ENCODE results near the gene IKZF5.

The IKZF5 gene

DNA sequence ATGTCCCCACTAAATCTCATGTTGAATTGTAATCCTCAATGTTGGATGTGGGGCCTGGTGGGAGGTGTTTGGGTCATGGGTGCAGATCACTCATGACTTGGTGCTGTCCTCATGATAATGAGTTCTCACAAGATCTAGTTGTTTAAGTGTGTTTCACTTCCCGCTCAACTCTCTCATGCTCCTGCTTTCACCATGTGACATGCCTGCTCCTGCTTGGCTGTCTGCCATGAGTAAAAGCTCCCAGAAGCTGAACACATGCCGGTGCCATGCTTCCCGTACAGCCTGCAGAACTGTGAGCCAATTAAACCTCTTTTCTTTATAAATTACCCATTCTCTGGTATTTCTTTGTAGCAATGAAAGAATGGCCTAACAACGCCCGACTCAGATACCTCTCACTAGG, 34.6 kb downstream of the IKZF5 start:
- no peaks in the 10 kb centered on the region for H3K4me1 ChIP-seq (ENCODE audit: control insufficient read depth, insufficient read depth, low read length)
- H3K4me3 ChIP-seq (ENCODE audit: low read length) = no peak overlapping the region
- no peak overlapping the region for H3K4me2 ChIP-seq (ENCODE audit: low read length)
- H3K36me3 ChIP-seq (ENCODE audit: insufficient read depth, low read length) = no peaks in the 10 kb centered on the region
- H3K9me3 ChIP-seq (replicated peaks; ENCODE audit: low read length) = no peaks in the 10 kb centered on the region
- H3K9ac ChIP-seq (ENCODE audit: low read depth, low read length) = no peak overlapping the region
- no peaks in the 10 kb centered on the region for H3K27me3 ChIP-seq (ENCODE audit: control insufficient read depth, insufficient read depth, low read length)

DNA sequence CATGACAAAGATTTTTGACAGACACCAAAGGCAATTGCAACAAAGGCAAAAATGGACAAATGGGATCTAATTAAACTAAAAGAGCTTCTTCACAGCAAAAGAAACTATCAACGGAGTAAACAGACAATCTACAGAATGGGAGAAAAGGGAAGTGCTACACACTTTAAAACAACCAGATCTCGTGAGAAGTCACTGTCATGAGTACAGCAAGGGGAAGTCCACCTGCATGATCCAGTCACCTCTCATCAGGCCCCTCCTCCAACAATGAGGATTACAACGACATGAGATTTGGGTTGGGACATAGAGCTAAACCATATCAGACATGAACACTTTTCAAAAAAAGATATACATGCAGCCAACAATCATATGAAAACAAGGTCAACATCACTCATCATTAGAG, 39.9 kb downstream of the IKZF5 start:
- no peaks in the 10 kb centered on the region for H3K9me3 ChIP-seq (replicated peaks; ENCODE audit: low read length)
- no peaks in the 10 kb centered on the region for H3K36me3 ChIP-seq (ENCODE audit: insufficient read depth, low read length)
- no peak overlapping the region for H3K9ac ChIP-seq (ENCODE audit: low read depth, low read length)
- no peaks in the 10 kb centered on the region for H3K27me3 ChIP-seq (ENCODE audit: control insufficient read depth, insufficient read depth, low read length)
- H3K4me2 ChIP-seq (ENCODE audit: low read length) = no peak overlapping the region
- no peak overlapping the region for H3K4me3 ChIP-seq (ENCODE audit: low read length)
- H3K4me1 ChIP-seq (ENCODE audit: control insufficient read depth, insufficient read depth, low read length) = no peaks in the 10 kb centered on the region

DNA sequence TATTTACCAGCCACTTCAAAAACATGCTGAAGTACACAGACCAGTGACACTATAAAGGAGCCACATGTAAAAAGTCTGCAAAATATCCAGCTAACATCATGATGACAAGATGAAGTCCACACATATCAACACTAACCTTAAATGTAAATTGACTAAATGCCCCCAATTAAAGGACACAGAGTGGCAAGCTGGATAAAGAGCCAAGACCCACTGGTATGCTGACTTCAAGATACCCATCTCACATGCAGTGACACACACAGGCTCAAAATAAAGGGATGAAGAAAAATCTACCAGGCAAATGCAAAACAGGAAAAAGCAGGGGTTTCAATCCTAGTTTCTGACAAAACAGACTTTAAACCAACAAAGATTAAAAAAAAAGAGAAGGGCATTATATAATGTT, 41.7 kb downstream of the IKZF5 start:
- Histone ChIP-seq H3K4me2 (ENCODE audit: low read length) (no peak overlapping the region), H3K36me3 (ENCODE audit: insufficient read depth, low read length) (no peaks in the 10 kb centered on the region), H3K9me3 (replicated peaks; ENCODE audit: low read length) (no peaks in the 10 kb centered on the region), H3K27me3 (ENCODE audit: control insufficient read depth, insufficient read depth, low read length) (no peaks in the 10 kb centered on the region), H3K4me1 (ENCODE audit: control insufficient read depth, insufficient read depth, low read length) (no peaks in the 10 kb centered on the region), H3K9ac (ENCODE audit: low read depth, low read length) (no peak overlapping the region), H3K4me3 (ENCODE audit: low read length) (no peak overlapping the region)

DNA sequence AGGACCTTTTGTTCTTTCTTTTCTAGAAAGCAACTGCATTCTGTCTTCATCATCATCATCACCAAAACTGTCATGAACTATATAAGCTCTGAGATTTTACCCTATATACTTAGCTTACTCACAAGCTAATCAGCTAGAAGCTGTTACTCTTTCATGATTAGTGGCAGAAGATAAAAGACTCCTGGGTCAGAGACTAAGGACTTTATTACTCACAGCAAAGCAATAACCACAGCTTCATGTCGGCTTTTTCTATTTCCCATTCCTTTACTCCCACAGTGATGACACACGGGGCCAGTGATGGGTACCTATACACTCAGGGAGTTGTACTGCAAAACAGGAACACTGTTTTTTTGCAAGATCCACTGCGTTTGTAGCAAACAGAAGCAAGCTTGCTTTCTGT, 46.2 kb downstream of the IKZF5 start:
- H3K4me1 ChIP-seq (ENCODE audit: control insufficient read depth, insufficient read depth, low read length) = no peaks in the 10 kb centered on the region
- no peak overlapping the region for H3K9ac ChIP-seq (ENCODE audit: low read depth, low read length)
- H3K27me3 ChIP-seq (ENCODE audit: control insufficient read depth, insufficient read depth, low read length) = no peaks in the 10 kb centered on the region
- no peak overlapping the region for H3K4me3 ChIP-seq (ENCODE audit: low read length)
- H3K36me3 ChIP-seq (ENCODE audit: insufficient read depth, low read length) = no peaks in the 10 kb centered on the region
- H3K4me2 ChIP-seq (ENCODE audit: low read length) = no peak overlapping the region
- H3K9me3 ChIP-seq (replicated peaks; ENCODE audit: low read length) = no peaks in the 10 kb centered on the region

DNA sequence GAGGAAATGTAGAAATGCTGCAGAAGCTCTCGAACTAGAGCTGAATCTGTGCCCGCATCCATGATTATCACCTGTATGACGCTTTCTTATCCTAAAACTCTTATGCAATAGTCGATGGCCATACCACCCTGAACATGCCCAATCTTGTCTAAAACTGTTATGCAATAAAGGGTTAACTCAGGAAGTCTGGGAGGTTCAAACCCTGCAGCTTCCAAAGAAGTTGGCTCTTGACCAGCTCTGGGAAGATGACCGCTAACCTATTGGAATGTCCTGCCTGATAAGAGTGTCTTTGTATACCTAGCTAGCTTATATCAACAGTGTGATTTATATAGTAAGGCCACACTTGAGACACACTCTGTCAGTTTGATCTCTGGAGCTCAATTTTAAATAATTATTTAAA, 51.1 kb downstream of the IKZF5 start:
- Histone ChIP-seq H3K4me3 (ENCODE audit: low read length) (no peak overlapping the region), H3K27me3 (ENCODE audit: control insufficient read depth, insufficient read depth, low read length) (no peaks in the 10 kb centered on the region), H3K4me2 (ENCODE audit: low read length) (no peak overlapping the region), H3K9me3 (replicated peaks; ENCODE audit: low read length) (no peaks in the 10 kb centered on the region), H3K36me3 (ENCODE audit: insufficient read depth, low read length) (no peaks in the 10 kb centered on the region), H3K9ac (ENCODE audit: low read depth, low read length) (no peak overlapping the region), H3K4me1 (ENCODE audit: control insufficient read depth, insufficient read depth, low read length) (peaks cover 15% of the 10 kb centered on the region)

DNA sequence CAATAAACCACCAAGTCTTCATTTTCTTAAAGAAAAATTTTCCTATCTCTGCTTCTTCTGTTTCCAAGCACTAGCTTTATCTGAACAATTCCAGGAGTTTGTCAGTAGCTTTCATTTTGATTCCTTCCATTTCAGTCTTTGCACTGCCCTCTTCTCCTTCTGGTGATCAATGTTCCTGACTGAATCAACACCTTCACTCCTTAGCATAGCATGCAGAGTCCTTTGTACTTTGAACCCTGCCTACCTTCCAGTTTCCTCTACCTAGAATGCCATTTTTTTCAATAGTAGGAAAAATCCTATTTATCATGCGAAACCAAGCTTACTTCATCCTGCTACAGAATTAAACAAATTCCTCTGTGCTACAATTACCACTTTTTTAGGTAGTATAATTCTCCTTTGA, 52.7 kb downstream of the IKZF5 start:
- Histone ChIP-seq H3K4me3 (ENCODE audit: low read length) (no peak overlapping the region), H3K9ac (ENCODE audit: low read depth, low read length) (no peak overlapping the region), H3K9me3 (replicated peaks; ENCODE audit: low read length) (no peaks in the 10 kb centered on the region), H3K36me3 (ENCODE audit: insufficient read depth, low read length) (peaks cover 3% of the 10 kb centered on the region), H3K4me2 (ENCODE audit: low read length) (no peak overlapping the region), H3K27me3 (ENCODE audit: control insufficient read depth, insufficient read depth, low read length) (no peaks in the 10 kb centered on the region), H3K4me1 (ENCODE audit: control insufficient read depth, insufficient read depth, low read length) (peaks cover 20% of the 10 kb centered on the region)

GRCh38 chr10:122954731-122955050, 53.9 kb downstream of the IKZF5 start:
- Histone ChIP-seq H3K27me3 (ENCODE audit: control insufficient read depth, insufficient read depth, low read length) (no peaks in the 10 kb centered on the region), H3K9me3 (replicated peaks; ENCODE audit: low read length) (no peaks in the 10 kb centered on the region), H3K4me3 (ENCODE audit: low read length) (peak overlapping the region; percentile 90), H3K36me3 (ENCODE audit: insufficient read depth, low read length) (peaks cover 7% of the 10 kb centered on the region), H3K4me2 (ENCODE audit: low read length) (peak overlapping the region; percentile 81), H3K9ac (ENCODE audit: low read depth, low read length) (no peak overlapping the region), H3K4me1 (ENCODE audit: control insufficient read depth, insufficient read depth, low read length) (peaks cover 20% of the 10 kb centered on the region)

- H3K9ac ChIP-seq (ENCODE audit: low read depth, low read length) = peak within 1 kb of the TSS; percentile 92
- no peaks in the 10 kb centered on the region for H3K27me3 ChIP-seq (ENCODE audit: control insufficient read depth, insufficient read depth, low read length)
- peak within 1 kb of the TSS; percentile 81 for H3K4me2 ChIP-seq (ENCODE audit: low read length)
- H3K36me3 ChIP-seq (ENCODE audit: insufficient read depth, low read length) = peaks cover 12% of the 10 kb centered on the region
- H3K9me3 ChIP-seq (replicated peaks; ENCODE audit: low read length) = no peaks in the 10 kb centered on the region
- peak within 1 kb of the TSS; percentile 90 for H3K4me3 ChIP-seq (ENCODE audit: low read length)
- peaks cover 20% of the 10 kb centered on the region for H3K4me1 ChIP-seq (ENCODE audit: control insufficient read depth, insufficient read depth, low read length)
Measured at GRCh38 chr10:122953902-122954730, 54.5 kb downstream of the IKZF5 start, which contains the start of gene C10orf88. Gene C10orf88 (minus strand): TSS chr10:122954227. CDS start chr10:122954178, 49 bp downstream.

GRCh38 chr10:122949296-122949695, 59.3 kb downstream of the IKZF5 start:
- Histone ChIP-seq H3K27me3 (ENCODE audit: control insufficient read depth, insufficient read depth, low read length) (no peaks in the 10 kb centered on the region), H3K4me3 (ENCODE audit: low read length) (no peak overlapping the region), H3K4me1 (ENCODE audit: control insufficient read depth, insufficient read depth, low read length) (peaks cover 14% of the 10 kb centered on the region), H3K36me3 (ENCODE audit: insufficient read depth, low read length) (peaks cover 37% of the 10 kb centered on the region), H3K4me2 (ENCODE audit: low read length) (no peak overlapping the region), H3K9ac (ENCODE audit: low read depth, low read length) (no peak overlapping the region), H3K9me3 (replicated peaks; ENCODE audit: low read length) (no peaks in the 10 kb centered on the region)

All from skeletal muscle satellite cell (primary cell).